Subcutaneous adipose tissue (tissue), 4 donors: ENCODE results near the gene WBP1. TPM values are rescaled to one million over a fixed set of nuclear protein-coding genes. Genes with fewer than 3 reads are reported as not detected.

ENCODE experiments used
- total RNA-seq, 4 donors: library from RNA; depleted of rRNA; stranded (reverse); fragments of >200 nt; gene quantifications; one replicate each; pipeline ENCODE4 v1.1.0, GENCODE V29; 2016
- TF ChIP-seq, protein P1 (sequence below): fragments of 450-650 bp; IDR thresholded peaks from one replicate; pipeline ENCODE4 v1.5.1; 2016; ENCODE audit warnings: low read depth, mild to moderate bottlenecking, control low read depth, antibody characterized with exemption, moderate library complexity

WBP1 gene
- total RNA-seq, 4 donors from 2014 or later = 18.9 to 55.3 (median 47.8) TPM

DNA sequence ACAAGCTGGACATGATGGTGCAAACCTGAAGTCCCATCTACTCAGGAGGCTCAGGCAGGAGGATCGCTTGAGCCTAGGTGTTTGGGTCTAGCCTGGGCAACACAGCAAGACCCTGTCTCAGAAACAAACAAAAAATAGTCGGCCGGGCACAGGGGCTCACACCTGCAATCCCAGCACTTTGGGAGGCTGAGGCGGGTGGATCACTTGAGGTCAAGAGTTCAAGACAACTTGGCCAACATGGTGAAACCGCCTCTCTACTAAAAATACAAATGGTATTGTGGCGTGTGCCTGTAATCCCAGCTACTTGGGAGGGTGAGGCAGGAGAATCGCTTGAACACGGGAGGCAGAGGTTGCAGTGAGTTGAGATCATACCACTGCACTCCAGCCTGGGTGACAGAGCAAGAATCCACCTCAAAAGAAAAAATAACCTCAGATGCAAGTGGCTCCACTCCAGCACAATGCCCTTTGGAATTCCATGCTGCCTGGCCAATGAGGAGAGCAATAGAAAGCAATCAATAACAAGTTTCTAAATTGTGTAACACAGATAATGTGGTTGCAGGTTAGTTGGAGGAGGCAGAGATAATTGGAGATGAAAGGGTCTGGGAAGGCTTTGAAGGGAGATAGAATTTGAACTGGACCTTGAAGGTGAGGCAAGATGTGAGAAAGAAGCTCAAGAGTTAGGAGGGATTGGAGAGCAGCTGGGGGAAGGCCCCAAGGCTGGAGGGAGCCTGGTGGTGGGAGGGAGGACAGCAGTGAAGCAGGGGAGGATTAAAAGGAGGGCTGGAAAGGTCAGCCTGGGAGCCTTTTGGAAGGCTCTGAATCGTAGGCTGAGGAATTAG, 30.6 kb downstream of the WBP1 start:
- TF ChIP-seq, protein P1, sequence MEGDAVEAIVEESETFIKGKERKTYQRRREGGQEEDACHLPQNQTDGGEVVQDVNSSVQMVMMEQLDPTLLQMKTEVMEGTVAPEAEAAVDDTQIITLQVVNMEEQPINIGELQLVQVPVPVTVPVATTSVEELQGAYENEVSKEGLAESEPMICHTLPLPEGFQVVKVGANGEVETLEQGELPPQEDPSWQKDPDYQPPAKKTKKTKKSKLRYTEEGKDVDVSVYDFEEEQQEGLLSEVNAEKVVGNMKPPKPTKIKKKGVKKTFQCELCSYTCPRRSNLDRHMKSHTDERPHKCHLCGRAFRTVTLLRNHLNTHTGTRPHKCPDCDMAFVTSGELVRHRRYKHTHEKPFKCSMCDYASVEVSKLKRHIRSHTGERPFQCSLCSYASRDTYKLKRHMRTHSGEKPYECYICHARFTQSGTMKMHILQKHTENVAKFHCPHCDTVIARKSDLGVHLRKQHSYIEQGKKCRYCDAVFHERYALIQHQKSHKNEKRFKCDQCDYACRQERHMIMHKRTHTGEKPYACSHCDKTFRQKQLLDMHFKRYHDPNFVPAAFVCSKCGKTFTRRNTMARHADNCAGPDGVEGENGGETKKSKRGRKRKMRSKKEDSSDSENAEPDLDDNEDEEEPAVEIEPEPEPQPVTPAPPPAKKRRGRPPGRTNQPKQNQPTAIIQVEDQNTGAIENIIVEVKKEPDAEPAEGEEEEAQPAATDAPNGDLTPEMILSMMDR = no peak

DNA sequence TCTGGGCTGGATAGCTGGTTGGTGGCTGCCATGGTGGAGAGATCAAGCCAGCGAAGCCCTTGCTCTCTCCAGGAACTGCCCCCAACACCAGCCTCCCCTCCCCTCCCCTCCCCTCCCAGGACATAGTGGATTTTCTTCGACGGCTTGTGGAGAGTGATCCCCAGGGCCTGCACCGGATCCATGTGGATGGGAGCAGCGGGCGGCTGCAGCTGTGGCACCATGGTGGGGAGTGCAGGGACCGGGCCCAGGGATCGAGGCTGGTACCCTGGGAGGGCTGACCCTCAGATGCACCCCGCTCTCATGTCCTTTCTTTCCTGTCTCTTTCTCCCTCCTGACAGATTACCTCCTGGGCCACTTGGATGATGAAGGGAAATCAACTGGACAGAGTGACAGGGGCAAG, 31.7 kb downstream of the WBP1 start:
- TF ChIP-seq, protein P1 = no peak

DNA sequence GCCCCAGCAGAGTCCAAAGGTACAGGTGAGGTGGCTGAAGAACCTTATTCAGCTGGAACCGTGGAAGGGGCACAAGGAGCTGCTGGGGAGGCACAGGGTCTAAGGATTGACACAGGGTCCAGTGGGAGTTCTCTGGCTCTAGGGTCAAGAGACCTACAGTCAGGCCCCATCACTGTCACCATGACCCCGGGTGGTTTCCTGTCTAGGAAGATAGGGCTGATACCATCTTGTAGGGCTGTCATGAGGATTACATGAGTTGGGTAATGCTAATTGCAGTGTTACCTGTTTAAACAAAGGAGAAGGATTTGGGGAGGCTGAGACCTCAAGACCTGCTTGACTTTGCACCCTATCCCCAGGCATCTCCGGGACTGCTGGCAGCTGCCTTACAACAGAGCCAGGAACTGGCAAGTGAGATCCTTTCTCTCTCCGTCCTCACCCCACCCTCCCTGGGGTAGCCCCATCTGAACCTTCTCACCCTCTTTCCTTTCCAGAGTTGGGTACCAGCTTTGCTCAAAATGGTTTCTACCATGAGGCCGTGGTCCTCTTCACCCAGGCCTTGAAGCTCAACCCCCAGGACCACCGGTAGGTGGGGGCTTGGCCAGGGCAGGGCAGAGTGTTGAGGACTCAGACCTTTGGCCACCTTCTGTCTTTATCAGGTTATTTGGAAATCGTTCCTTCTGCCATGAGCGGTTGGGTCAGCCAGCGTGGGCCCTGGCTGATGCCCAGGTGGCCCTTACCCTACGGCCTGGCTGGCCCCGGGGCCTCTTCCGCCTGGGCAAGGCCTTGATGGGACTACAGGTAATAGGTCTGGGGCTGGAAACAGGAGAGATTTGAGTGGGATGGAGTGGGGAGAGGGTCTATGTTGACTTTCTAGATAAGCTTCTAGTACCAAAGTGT, 33.7 kb downstream of the WBP1 start:
- TF ChIP-seq, protein P1 = no peak

DNA sequence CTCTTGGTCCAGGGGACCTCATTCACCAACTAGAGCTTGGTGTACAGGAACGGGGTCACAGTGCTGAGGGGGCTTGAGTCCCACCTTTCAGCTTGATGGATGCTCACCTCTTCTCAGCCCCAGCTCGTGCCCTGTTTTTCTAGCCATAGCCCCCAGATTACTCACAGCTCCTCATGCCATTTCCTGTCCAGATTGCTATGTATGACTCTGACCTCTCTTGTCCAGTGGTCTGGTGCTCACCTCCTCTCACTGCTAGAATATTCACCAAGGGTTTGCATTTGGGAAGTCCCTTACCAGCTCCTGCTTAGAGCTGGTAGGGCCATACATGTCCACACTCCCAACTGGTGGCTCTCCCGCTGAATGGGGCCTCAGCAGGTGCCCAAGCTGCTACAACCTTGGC, 35.3 kb downstream of the WBP1 start:
- TF ChIP-seq, protein P1 = no peak

DNA sequence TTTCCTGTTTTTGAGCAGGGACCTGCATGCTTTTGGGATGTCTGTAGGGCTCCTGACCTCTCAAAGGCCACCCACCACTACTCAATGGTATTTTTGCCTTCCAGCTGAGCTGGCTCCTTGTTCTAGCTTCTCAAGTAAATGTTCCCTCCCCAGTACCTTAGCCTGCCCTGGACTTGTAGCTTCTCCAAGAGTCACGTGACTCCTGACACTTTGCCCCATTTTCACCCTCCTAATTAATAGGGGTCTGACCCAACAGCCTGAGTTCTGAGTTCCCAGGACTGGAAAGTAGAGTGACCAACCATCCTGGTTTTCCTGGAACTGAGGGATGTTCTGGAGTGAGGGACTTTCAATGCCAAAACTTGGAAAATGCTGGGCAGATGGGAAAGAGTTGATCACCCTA, 37.2 kb downstream of the WBP1 start:
- TF ChIP-seq, protein P1 = no peak

DNA sequence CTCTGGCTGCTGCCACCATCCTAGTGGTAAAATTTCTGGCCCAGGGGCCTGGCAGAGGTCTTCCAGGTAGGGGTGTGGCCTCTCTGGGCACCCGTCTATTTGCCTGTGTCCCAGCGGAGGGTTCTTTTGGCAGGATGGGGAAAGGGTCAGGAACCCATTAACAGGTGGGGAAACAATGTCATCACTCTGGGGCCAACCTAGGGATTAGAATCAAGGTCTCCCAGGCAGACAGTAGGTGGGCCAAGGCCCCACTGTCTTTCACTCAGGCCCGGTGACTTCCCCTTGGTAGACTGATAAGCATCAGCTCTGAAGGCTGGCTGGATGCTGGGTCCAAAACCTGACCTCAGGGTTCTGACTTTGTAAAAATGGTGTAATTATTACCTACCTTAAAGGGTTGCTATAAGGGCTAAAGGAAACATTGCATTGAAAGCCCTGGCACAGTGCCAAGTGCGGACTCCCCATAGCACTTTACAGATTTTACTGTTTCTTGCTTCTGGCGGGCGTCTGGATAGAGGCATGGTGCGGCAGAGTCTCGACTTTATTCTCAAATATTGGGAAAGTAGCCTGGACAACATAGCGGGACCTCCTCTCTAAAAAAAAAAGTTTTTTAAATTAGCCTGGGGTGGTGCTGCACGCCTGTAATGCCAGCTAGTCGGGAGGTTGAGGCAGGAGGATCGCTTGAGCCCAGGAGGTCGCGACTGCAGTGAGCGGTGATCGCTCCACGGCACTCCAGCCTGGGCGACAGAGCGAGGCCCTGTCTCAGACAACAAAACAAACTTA, 38.9 kb downstream of the WBP1 start:
- TF ChIP-seq, protein P1 = no peak
